HG03521 (cell line): ENCODE results near the gene C12orf56.

Source experiments
- ATAC-seq: cut with Tn5 transposase; IDR thresholded peaks from one replicate; pipeline ENCODE4 v1.9.1; 2021; ENCODE audit warnings: mild to moderate bottlenecking, moderate library complexity; ENCODE audit not compliant: unreplicated experiment

C12orf56 gene, protein sequence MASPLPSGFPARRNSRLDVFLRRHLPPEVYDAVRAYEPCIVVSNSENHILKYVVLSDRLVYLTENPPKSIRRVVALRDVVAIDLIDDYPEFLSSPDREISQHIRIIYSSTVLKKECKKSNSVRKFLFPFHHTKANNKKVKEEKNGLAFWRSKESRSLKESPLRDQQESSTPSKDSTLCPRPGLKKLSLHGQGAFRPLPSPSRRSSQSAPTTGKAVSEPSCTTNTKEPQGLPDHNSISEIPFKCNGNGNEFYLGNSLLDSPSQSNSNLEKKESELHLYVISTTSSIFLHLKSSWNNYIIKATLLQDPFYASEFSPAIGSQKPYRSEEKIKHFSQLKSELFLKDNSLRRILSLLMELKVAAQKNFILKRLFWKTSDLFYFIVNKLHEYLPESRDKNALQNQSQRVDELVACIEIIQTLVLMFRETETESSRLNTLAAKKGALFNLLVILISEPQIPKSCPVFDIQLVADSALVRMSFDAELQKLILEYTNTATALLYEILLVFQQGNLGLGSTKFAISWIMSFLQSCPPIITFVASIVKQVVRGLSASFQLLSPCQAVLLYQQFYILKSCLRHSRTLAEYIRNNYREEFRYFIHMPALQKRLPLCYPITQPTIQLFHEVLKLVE

GRCh38 chr12:64390275-64390851, at the start of gene C12orf56:
TSS of gene C12orf56 (minus strand) at chr12:64390758. CDS start at chr12:64390565, 193 bp downstream.
- ATAC-seq = no peak

- ATAC-seq = no peak
Observed at GRCh38 chr12:64440100-64440499, 49.5 kb upstream of the C12orf56 start.

- ATAC-seq = no peak
Observed at GRCh38 chr12:64433915-64434314, 43.4 kb upstream of the C12orf56 start.

- no peak for ATAC-seq
Observed at GRCh38 chr12:64431791-64432190, 41.2 kb upstream of the C12orf56 start.

GRCh38 chr12:64430886-64431285, 40.3 kb upstream of the C12orf56 start:
- ATAC-seq = no peak

- ATAC-seq = no peak
Observed at GRCh38 chr12:64428956-64429355, 38.4 kb upstream of the C12orf56 start.

GRCh38 chr12:64427988-64428387, 37.4 kb upstream of the C12orf56 start:
- ATAC-seq = no peak

DNA sequence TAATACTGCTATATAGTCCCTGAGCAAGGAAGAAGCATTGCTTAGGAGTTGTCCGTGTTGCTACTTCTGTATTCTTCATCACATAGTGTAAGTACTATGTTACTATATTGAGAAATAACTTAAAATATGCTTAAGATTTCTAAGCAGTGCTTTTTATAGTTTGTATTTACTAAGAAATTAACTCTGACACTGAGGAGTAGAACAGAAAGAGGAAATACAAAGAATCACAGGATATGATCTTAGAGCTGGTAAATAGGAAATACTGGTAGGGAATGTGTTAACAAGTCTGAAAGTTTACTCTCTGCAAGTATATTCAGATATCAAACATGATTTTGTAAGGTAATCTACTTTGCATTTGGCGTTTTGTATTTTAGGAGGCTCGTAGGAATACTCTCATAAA, 29.1 kb upstream of the C12orf56 start:
- no peak for ATAC-seq

DNA sequence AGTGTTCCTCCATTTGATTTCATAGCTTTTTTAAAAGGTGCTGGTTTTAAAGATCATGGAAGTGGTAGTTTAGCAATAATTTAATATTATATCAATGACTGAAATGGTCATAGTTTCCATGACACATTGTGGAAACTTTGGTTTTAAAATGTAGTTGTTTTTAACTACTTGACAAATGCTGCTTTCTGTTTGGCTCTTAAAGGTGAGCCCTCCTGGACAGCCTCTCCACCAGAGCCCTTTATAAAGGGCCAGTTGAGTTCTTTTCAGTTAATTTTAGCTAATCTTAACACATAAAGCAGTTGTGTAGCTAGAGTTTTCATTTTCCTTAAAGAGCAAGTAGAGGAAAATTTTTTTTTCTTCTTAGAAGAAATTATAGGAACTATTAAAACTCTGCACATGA, 27.7 kb upstream of the C12orf56 start:
- no peak for ATAC-seq

GRCh38 chr12:64413884-64414283, 23.3 kb upstream of the C12orf56 start:
- no peak for ATAC-seq

- no peak for ATAC-seq
Observed at GRCh38 chr12:64412459-64412858, 21.9 kb upstream of the C12orf56 start.

DNA sequence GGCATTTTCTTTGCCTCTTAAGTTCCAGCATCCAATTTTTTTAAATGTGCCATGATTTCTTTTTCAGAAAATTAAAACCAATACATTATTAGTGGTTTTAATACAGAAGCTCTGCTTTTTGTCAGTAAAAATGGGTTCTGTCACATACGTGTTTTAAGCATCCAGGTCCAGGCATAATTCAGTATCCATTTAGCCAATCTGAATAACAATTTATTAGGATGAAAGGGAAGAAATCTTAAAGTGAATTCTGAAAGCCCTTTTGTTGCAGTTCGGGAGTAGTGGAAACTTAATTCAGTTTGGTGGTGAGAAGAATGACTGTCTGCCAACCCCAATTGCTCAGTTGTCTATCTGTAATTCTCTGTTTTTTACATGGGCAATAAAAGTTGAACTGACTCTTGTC, 20.9 kb upstream of the C12orf56 start:
- no peak for ATAC-seq

DNA sequence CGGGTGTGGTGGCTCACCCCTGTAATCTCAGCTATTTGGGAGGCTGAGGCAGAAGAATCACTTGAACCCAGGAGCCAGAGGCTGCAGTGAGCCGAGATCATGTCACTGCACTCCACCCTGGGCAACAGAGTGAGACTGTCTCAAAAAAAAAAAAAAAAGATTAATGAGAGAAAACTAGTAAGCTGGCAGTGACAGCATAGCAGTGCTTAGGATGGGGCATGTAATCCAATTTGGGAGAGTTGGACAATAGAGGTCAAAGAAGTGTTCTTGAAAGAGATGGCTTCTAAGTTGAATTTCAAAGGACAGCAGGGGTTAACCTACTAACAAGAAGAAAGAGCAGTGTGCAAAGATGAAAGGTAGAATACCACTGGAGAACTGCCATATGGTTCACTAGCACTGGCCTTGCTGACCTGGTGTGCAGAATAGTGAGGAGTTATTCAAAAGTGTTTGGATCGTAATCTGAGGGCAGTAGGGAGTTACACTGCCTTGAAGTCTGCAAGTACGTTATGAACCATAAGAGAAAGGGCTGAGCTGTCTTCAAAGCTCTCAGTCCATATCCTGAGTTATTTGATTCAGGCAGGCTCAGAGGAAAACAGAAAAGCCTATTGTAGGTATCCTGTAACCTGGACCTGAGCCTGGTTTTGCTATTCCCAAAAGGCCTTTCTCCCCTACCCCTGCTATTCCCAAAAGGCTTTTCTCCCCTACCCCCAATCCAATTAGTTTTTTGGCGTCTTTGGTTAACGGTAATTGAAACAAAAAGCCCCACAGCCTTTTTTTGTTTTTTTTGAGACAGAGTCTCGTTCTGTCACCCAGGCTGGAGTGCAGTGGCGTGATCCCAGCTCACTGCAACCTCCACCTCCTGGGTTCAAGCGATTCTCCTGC, 17.0 kb upstream of the C12orf56 start:
- ATAC-seq = no peak

DNA sequence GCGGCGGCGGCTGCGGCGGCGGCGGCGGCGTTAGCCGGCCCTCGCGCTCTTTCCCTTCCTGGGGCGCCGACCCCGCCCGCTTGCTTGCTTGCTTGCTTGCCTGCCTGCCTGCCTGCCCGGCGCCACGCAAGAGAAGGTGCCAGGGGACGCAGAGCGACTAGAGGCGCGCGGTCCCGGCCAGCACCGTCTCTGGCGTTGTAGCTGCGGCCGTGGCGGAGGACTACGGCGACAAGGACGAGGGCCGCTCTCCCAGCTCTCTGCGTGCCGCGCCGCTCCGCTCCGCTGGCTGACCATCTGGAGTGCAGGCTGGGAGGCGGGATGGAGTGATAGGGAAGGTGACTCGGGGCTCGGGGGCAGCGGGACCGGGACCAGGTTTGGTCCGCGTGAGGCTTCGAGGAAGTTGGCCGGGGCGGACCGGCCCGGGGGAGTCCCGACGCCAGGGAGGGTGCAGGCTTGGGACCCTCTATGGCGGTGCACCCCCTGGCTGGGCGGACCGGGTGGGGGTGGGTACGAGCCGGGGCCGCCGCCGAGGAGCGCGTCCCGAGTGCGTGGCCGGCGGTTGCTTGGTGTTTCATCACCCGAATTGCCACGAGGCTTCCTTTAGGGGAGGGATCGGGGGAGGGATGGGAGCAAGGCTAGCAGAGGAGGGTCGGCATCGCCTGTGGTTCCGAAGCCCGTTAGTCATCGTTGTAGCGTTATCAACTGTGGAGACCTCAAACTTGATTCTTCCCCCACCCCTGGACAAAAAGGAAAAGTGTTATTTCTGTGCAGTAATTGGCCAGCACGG, 14.1 kb upstream of the C12orf56 start:
- ATAC-seq = peak; percentile 21

GRCh38 chr12:64403707-64404469, 13.3 kb upstream of the C12orf56 start, which contains the start of gene XPOT:
TSS of gene XPOT (plus strand) at chr12:64404392. CDS start at chr12:64410036, 5,644 bp downstream.
- ATAC-seq = peak; percentile 95

- ATAC-seq = no peak
Observed at GRCh38 chr12:64402181-64402580, 11.6 kb upstream of the C12orf56 start.

- ATAC-seq = no peak
Observed at GRCh38 chr12:64400041-64400440, 9.5 kb upstream of the C12orf56 start.

GRCh38 chr12:64395739-64396138, 5.2 kb upstream of the C12orf56 start:
- no peak for ATAC-seq

- ATAC-seq = peak; percentile 54
Observed at GRCh38 chr12:64392221-64392620, 1.7 kb upstream of the C12orf56 start.
